Gastrocnemius medialis (tissue), 4 donors: ENCODE results near the gene ADAMTSL1.

ENCODE experiments used
- CTCF ChIP-seq, 5 experiments: fragments of 450-650 bp in 3 of 5; fragments of 200-600 bp in 2 of 5; sonication (generic) in 2 of 5; IDR thresholded peaks in 4 of 5; conservative IDR thresholded peaks in 1 of 5; 1 replicate in 4 of 5; 2 replicates in 1 of 5; pipeline ENCODE4 v1.5.1; 2016 to 2019; ENCODE audit warnings: antibody characterized with exemption in 5 of 5, mild to moderate bottlenecking in 3 of 5, moderate library complexity in 3 of 5
- POLR2A ChIP-seq, 2 donors: fragments of 450-650 bp; IDR thresholded peaks; one replicate each; pipeline ENCODE4 v1.6.1; 2017; ENCODE audit warnings: antibody characterized with exemption in 2 of 2, mild to moderate bottlenecking in 2 of 2, moderate library complexity in 2 of 2

GRCh38 chr9:18452276-18452675 is 21.7 kb upstream of the ADAMTSL1 start:
- no peak for TF ChIP-seq CTCF (IDR thresholded peaks at IDR 0.05 in 4 of 5, conservative IDR thresholded peaks at IDR 0.05 in 1 of 5)
- TF ChIP-seq POLR2A (IDR thresholded peaks at IDR 0.05): no peak
